Activated CD4-positive, alpha-beta T cell treated with anti-CD3 and anti-CD28 coated beads for 36 hours (primary cell): ENCODE measurements around the gene MED15. TPM values are rescaled to one million over a fixed set of nuclear protein-coding genes. Genes with fewer than 3 reads are reported as not detected.

Source experiments
- ATAC-seq: fragments of 200-7000 bp; cut with Tn5 transposase; one replicate; pipeline ENCODE4 v1.10.0; 2021; ENCODE audit warnings: mild to moderate bottlenecking, moderate library complexity
- CTCF ChIA-PET: fragments of 350-600 bp; sonication (Branson Sonifier 250); formaldehyde crosslinking; loops from one replicate; lab custom pipeline; 2021; ENCODE audit warnings: antibody characterized with exemption; lab: Charles Lee
- POLR2A ChIA-PET: fragments of 350-600 bp; sonication (Branson Sonifier 250); formaldehyde crosslinking; loops from one replicate; lab custom pipeline; 2021; ENCODE audit warnings: antibody characterized with exemption, inconsistent platforms; lab: Charles Lee
- DNase-seq: peaks from one replicate; pipeline ENCODE4 v3.0.0-alpha.2; 2020
- H3K27ac Mint-ChIP-seq: one replicate; pipeline ENCODE4 v1.8.0; 2021; ENCODE audit warnings: mixed read lengths
- H3K27me3 Mint-ChIP-seq: one replicate; pipeline ENCODE4 v1.8.0; 2021; ENCODE audit warnings: mixed read lengths
- H3K36me3 Mint-ChIP-seq: one replicate; pipeline ENCODE4 v1.8.0; 2021; ENCODE audit warnings: low read depth, mixed read lengths
- H3K4me1 Mint-ChIP-seq: one replicate; pipeline ENCODE4 v1.8.0; 2021; ENCODE audit warnings: mixed read lengths
- H3K4me3 Mint-ChIP-seq: one replicate; pipeline ENCODE4 v1.8.0; 2021; ENCODE audit warnings: mild to moderate bottlenecking, moderate library complexity, mixed read lengths
- H3K9me3 Mint-ChIP-seq: one replicate; pipeline ENCODE4 v1.8.0; 2021; ENCODE audit warnings: low read depth, mixed read lengths
- intact Hi-C, 2 experiments: fragments of 100-400 bp; cut with DNase I in 1 of 2; cut with micrococcal nuclease in 1 of 2; formaldehyde crosslinking; loops; one replicate each; pipeline versions ENCODE4 v1.14.2 to v1.15.1; 2022 to 2024; cut with DNase I, micrococcal nuclease
- total RNA-seq, 2 experiments: library from RNA; stranded (reverse); gene quantifications; one replicate each; pipeline ENCODE4 v1.2.3, GENCODE V29; 2021

The MED15 gene
- total RNA-seq, 2 experiments from 2014 or later: 84.4 to 107 TPM

DNA sequence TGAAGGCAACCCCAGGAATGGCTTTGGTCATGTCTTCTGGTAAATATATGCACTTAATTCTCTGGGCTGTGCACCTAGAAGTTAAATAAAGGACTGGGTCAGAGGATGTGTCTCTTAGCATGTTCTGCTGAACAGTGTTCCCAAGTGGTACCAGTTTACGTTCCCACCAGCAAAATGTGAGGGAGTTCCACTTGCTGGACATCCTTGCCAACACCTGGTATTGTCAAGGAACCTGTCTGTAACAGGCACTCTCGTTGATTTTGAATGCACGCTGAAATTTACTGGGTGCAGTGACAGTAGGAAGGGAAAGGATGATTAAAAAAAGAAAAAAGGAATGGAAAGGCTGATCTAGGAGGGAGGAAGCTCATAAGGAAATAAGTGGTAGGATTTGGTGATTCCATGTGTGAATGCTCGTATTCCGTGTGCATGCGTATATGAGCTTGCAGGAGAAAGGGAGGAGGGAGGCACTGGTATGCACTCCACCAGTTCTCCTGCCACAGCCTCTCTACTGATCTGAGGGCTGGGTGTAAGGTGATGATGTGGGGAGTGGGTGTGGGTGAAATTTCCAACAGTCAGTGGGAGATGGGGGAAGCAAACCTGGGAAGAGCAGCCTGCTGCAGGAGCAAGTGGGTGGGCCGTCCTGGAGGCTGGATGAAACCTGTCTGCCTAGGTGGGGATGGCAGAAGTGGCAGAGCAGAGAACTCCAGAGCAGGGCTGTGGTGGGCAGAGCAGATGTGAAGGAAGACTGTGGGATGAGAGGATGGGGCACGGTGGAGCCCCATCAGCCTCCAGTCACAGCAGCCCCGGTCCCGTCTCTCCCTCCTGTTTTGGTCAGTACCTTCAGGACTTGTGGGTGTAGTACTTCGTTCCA is 15.0 kb downstream of the MED15 start:
- Mint-ChIP-seq H3K27me3 (no peaks in the 10 kb centered on the region), H3K4me3 (no peak overlapping the region), H3K4me1 (peaks cover 78% of the 10 kb centered on the region), H3K9me3 (no peaks in the 10 kb centered on the region), H3K27ac (no peak overlapping the region), H3K36me3 (peaks cover 40% of the 10 kb centered on the region)
- POLR2A ChIA-PET: no interaction called here
- intact Hi-C loops: loop anchor here (1.0 to 2.0 kb wide), 2 partner anchors 14 kb away; no protein-coding TSS in a partner anchor
- no peak for ATAC-seq
- DNase-seq: no peak
- CTCF ChIA-PET: no interaction called here

DNA sequence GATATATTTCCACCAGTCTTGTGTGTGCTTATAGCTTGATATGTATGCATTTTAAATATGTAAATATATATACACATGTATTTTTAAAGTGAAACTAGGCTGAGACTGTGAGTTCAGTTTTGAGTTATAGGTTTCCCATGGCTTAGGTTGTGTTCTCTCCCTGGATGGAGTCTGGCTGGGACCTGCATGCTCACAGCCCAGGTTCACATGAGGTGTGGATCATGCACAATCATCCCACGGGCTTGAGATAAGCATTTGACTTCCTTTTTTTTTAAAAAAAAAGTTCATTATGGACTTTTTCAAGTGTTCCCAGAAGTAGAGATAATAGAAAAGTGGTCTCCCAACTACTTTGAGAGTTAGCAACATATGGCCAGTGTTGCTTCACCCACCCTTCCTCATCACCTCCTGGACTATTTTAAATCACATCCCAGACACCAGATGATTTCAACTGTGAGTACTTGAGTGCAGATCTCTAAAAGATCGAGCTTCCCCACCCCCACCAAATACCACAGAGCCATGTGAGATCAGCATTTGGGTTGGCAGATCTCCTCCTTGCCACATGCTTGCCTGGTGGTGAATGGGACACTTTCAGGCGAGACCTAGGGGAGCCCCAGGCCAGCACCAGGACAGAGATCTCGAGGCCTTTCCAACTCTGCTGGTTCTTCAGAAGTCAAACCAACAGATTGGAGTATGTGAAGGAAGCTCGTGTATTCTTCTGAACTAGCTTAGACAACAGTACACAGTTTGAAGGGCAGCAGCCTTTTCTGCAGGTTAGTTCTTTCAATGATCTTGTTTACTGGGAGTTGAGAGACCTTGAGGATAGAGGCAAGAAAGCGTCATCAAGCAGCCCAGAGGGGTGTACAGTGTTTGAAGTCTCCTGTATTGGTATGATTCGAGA is 15.9 kb downstream of the MED15 start:
- Mint-ChIP-seq H3K27me3 (no peaks in the 10 kb centered on the region), H3K4me3 (no peak overlapping the region), H3K36me3 (peaks cover 42% of the 10 kb centered on the region), H3K9me3 (no peaks in the 10 kb centered on the region), H3K27ac (peak overlapping the region; percentile 52), H3K4me1 (peaks cover 76% of the 10 kb centered on the region)
- ChIA-PET POLR2A (interaction anchor here (0.6 to 1.8 kb wide), 5 partner anchors 8 to 16 kb away, joined by 3 to 8 read pairs (median 4); partner anchors contain the start of gene MED15), CTCF (interaction anchor here (1.2 to 1.4 kb wide), 3 partner anchors 9 to 41 kb away, joined by 5 read pairs; no protein-coding TSS in a partner anchor)
- peak; percentile 43 for ATAC-seq
- DNase-seq: peak; percentile 46
- intact Hi-C loops: loop anchor here (1.0 to 2.0 kb wide), 2 partner anchors 15 kb away; no protein-coding TSS in a partner anchor

DNA sequence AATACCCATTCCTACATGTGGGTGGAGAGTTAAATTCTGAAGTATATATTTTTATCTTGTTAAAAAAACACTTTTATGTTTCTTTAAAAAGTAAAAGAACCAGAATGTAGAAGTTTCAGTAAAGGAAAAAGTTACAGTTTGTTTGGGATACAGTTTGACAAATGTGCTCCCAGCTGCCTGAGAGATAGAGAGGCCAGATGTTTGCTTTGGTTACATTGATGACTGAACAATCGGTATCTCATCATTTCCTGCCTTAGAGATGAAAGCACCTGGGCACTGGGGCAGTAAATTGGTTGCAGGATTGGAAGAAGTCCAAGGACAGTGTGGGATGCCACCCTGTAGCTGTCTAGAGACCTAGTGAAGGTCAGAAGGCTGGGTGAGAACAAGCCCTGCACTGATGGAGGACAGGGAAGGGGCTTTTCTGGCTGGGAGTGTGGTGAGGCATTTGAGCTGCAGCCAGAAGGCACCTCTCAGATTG is 16.6 kb downstream of the MED15 start:
- H3K9me3 Mint-ChIP-seq: no peaks in the 10 kb centered on the region
- ATAC-seq (peak; percentile 60), DNase-seq (peak; percentile 31)
- POLR2A ChIA-PET: interaction anchor here (1.0 to 1.8 kb wide), 5 partner anchors 8 to 16 kb away, joined by 4 to 8 read pairs (median 4); partner anchors contain the start of gene MED15
- H3K27me3 Mint-ChIP-seq: no peaks in the 10 kb centered on the region
- peaks cover 70% of the 10 kb centered on the region for H3K4me1 Mint-ChIP-seq
- peaks cover 42% of the 10 kb centered on the region for H3K36me3 Mint-ChIP-seq
- peak overlapping the region; percentile 18 for H3K4me3 Mint-ChIP-seq
- H3K27ac Mint-ChIP-seq: peak overlapping the region; percentile 52
- CTCF ChIA-PET: interaction anchor here (0.6 to 1.4 kb wide), 4 partner anchors 8 to 541 kb away, joined by 3 to 5 read pairs (median 5); no protein-coding TSS in a partner anchor
- intact Hi-C loops: no loop called here

DNA sequence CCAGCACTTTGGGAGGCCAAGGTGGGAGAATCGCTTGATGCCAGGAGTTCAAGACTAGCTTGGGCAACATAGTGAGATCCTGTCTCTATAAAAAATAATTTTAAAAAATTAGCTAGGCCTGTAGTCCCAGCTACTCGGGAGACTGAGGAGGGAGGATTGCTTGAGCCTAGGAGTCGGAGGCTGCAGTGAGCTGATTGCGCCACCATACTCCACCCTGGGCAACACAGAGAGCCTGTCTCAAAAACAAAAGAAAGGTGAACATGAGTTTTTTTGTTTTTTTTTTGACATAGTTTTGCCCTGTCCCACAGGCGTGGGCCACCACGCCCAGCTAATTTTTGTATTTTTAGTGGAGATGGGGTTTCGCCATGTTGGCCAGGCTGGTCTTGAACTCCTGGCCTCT is 17.6 kb downstream of the MED15 start:
- Mint-ChIP-seq H3K4me3 (no peak overlapping the region), H3K27ac (no peak overlapping the region), H3K4me1 (peaks cover 63% of the 10 kb centered on the region), H3K9me3 (no peaks in the 10 kb centered on the region), H3K36me3 (peaks cover 40% of the 10 kb centered on the region), H3K27me3 (no peaks in the 10 kb centered on the region)
- ATAC-seq: no peak
- CTCF ChIA-PET: interaction anchor here (0.7 kb wide), 1 partner anchor 33 kb away, joined by 3 read pairs; no protein-coding TSS in a partner anchor
- intact Hi-C loops: no loop called here
- DNase-seq: no peak
- POLR2A ChIA-PET: interaction anchor here (0.6 to 1.4 kb wide), 3 partner anchors 10 to 1017 kb away, joined by 3 to 4 read pairs (median 4); no protein-coding TSS in a partner anchor

DNA sequence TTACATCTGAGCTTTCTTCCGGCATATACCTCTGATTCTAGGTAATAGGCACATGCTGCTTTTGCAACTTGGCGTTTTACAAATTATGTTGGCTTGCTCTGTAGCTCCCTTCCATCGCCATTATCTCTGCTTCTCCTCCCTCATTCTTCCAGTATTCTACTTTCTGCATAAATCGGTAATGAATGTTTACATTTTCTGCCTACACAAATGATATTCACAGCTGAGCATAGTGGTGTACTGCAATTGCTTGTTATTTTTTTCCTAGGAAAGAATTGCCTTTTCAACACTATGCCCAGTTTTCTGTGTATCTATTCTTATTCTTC is 18.9 kb downstream of the MED15 start:
- H3K9me3 Mint-ChIP-seq: no peaks in the 10 kb centered on the region
- H3K27ac Mint-ChIP-seq: no peak overlapping the region
- H3K4me3 Mint-ChIP-seq: no peak overlapping the region
- peaks cover 65% of the 10 kb centered on the region for H3K4me1 Mint-ChIP-seq
- ChIA-PET POLR2A (interaction anchor here (0.7 kb wide), 1 partner anchor 17 kb away, joined by 4 read pairs; no protein-coding TSS in a partner anchor), CTCF (interaction anchor here (0.7 to 1.9 kb wide), 7 partner anchors 17 to 108 kb away, joined by 3 to 5 read pairs (median 3); no protein-coding TSS in a partner anchor)
- DNase-seq: no peak
- no peaks in the 10 kb centered on the region for H3K27me3 Mint-ChIP-seq
- intact Hi-C loops: no loop called here
- H3K36me3 Mint-ChIP-seq: peaks cover 37% of the 10 kb centered on the region
- no peak for ATAC-seq

DNA sequence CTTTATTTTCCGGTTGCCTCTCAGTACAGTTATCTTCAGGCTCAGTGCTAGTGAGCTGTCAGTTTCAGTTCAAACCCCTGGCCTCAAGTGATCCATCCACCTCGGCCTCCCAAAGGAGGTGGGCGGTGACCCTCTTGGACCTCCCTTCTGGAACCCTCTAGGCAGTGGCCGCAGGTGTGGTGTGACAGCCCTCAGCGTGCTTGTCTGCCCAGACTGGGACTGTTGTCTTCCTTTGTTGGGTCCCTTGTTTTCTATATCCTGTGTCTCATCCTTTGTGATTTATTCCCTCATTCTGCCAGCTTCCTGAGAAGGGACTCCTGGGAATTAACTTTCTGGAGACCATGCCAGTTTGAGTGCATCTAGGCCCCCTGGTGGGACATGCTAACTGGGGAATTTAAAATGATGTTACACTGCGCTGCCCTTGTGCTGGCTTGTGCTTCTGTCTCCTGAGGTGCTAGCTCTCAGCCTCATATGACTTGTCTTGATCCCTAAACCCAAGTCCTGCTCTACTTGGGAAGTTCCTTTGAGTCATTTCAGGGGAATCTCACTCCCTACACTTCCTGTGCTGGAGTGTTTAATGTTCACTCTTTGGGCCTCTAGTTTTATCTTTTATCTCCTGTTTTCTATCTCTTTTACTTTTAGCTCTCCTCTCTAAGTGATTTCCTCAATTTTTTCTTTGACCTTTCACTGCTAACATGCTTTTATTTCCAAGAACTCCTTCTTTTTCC is 19.4 kb downstream of the MED15 start:
- H3K9me3 Mint-ChIP-seq: no peaks in the 10 kb centered on the region
- H3K4me3 Mint-ChIP-seq: no peak overlapping the region
- DNase-seq (no peak), ATAC-seq (no peak)
- ChIA-PET CTCF (interaction anchor here (0.7 to 1.9 kb wide), 7 partner anchors 17 to 108 kb away, joined by 3 to 5 read pairs (median 3); no protein-coding TSS in a partner anchor), POLR2A (interaction anchor here (1.1 kb wide), 1 partner anchor 12 kb away, joined by 3 read pairs; no protein-coding TSS in a partner anchor)
- H3K4me1 Mint-ChIP-seq: peaks cover 69% of the 10 kb centered on the region
- H3K27ac Mint-ChIP-seq: no peak overlapping the region
- intact Hi-C loops: no loop called here
- H3K36me3 Mint-ChIP-seq: peaks cover 37% of the 10 kb centered on the region
- no peaks in the 10 kb centered on the region for H3K27me3 Mint-ChIP-seq

DNA sequence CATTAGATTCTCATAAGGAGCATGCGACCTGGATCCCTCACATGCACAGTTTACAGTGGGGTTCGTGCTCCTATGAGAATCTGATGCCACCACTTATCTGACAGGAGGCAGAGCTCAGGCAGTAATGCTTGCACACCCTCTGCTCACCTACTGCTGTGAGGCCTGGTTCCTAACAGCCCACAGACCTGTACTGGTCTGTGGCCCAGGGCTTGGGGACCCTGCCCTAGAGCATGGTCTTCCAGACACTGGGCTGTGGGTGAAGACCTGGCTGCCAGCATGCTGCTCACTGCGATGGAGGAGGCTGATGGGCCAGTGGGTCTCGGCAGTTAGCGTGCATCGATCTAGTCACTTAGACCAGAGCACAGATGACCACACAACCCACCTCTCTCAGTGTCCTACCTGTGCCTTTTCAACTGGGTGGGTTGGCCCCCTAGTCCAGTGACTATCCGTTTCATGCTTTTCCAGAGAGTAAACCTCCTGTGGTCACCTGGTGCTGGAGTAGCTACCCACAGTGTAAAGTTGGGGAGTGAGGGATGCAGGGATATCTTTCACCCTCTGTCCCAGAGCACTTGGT is 21.1 kb downstream of the MED15 start:
- no peaks in the 10 kb centered on the region for H3K9me3 Mint-ChIP-seq

DNA sequence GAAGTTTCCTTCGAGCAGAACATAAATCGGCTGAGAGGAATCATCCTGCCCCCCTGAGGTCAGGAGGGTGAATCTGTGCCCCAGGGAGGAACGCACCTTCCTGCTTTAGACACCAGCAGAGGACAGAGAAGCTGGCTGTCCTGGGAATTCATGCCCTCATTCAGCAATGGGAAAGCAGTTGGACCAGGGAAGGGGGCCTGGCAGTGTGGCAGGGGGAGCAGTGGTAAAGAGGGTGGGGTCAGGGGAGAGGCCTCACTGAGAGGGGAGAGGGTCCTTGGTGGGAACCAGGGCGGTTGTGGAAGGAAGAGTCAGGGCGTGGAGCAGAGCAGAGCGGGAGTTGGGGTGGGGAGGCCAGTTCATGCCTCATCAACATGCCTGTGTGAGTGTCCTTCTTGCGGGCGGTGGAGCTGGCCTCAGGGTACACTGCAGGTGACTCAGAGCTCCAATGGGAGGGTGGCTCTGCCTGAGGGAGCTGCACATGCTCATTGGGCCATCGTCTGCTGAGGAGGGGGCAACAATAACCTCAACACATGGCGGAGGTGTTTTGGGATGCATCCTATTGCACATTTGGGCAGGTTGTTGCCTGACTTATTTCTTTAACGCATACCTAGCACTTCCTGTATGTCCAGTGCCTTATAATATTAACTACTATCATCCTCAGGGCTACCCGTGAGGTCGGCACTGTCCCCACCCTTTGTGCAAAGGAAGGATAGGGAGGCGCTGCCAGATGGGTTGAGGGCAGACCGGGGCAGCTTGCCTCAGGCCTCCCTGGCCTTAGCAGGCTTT is 23.2 kb downstream of the MED15 start:
- intact Hi-C loops: no loop called here
- H3K27ac Mint-ChIP-seq: no peak overlapping the region
- H3K27me3 Mint-ChIP-seq: no peaks in the 10 kb centered on the region
- ChIA-PET CTCF (interaction anchor here (0.8 kb wide), 1 partner anchor 41 kb away, joined by 4 read pairs; no protein-coding TSS in a partner anchor), POLR2A (no interaction called here)
- ATAC-seq (no peak), DNase-seq (no peak)
- H3K4me3 Mint-ChIP-seq: no peak overlapping the region
- H3K9me3 Mint-ChIP-seq: no peaks in the 10 kb centered on the region
- H3K4me1 Mint-ChIP-seq: peaks cover 66% of the 10 kb centered on the region
- peaks cover 29% of the 10 kb centered on the region for H3K36me3 Mint-ChIP-seq

More for the DNA sequence above, 21.1 kb downstream of the MED15 start:
- H3K27ac Mint-ChIP-seq: no peak overlapping the region
- H3K4me3 Mint-ChIP-seq: no peak overlapping the region
- intact Hi-C loops: no loop called here
- DNase-seq (no peak), ATAC-seq (no peak)
- peaks cover 34% of the 10 kb centered on the region for H3K36me3 Mint-ChIP-seq
- no peaks in the 10 kb centered on the region for H3K27me3 Mint-ChIP-seq
- ChIA-PET CTCF (interaction anchor here (1.5 kb wide), 1 partner anchor 19 kb away, joined by 6 read pairs; no protein-coding TSS in a partner anchor), POLR2A (no interaction called here)
- peaks cover 68% of the 10 kb centered on the region for H3K4me1 Mint-ChIP-seq

DNA sequence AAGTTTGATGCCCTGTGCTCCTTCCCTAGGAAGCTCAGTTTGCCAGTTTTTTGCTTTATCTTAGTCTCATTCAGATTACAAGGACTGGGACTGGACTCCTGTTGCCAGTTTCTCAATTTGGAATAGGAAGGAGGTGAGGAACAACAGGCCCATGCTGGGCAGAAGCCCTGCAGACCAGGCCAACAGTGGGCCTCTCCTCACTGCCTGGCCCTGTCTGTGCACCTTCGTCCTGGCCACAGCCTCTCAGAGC is 23.7 kb downstream of the MED15 start:
- H3K4me3 Mint-ChIP-seq: no peak overlapping the region
- ChIA-PET POLR2A (no interaction called here), CTCF (no interaction called here)
- no peak overlapping the region for H3K27ac Mint-ChIP-seq
- intact Hi-C loops: no loop called here
- H3K27me3 Mint-ChIP-seq: no peaks in the 10 kb centered on the region
- ATAC-seq (no peak), DNase-seq (no peak)
- no peaks in the 10 kb centered on the region for H3K9me3 Mint-ChIP-seq
- peaks cover 29% of the 10 kb centered on the region for H3K36me3 Mint-ChIP-seq
- H3K4me1 Mint-ChIP-seq: peaks cover 66% of the 10 kb centered on the region
